ENCODE results near the gene FAM171A2.

Gene FAM171A2

GRCh38 chr17:44346064-44346844, 17.4 kb downstream of the FAM171A2 start:
- TF ChIP-seq GATA3 (IDR thresholded peaks at IDR 0.05; ENCODE audit: low read depth, low read length) = no peak
- TF ChIP-seq GATA2 (IDR thresholded peaks at IDR 0.05; ENCODE audit: low read depth, low read length) = no peak

GRCh38 chr17:44345454-44346026, 18.1 kb downstream of the FAM171A2 start:
- no peak for TF ChIP-seq GATA2 (IDR thresholded peaks at IDR 0.05; ENCODE audit: low read depth, low read length)
- no peak for TF ChIP-seq GATA3 (IDR thresholded peaks at IDR 0.05; ENCODE audit: low read depth, low read length)

- TF ChIP-seq GATA2 (IDR thresholded peaks at IDR 0.05; ENCODE audit: low read depth, low read length) = no peak
- no peak for TF ChIP-seq GATA3 (IDR thresholded peaks at IDR 0.05; ENCODE audit: low read depth, low read length)
Observed at GRCh38 chr17:44344939-44345453, 18.7 kb downstream of the FAM171A2 start, which contains the start of gene GRN. TSS of gene GRN (plus strand) at chr17:44345302. CDS start at chr17:44349165, 3,863 bp downstream.

GRCh38 chr17:44343510-44344209, 20.0 kb downstream of the FAM171A2 start:
- TF ChIP-seq GATA2 (IDR thresholded peaks at IDR 0.05; ENCODE audit: low read depth, low read length) = no peak
- no peak for TF ChIP-seq GATA3 (IDR thresholded peaks at IDR 0.05; ENCODE audit: low read depth, low read length)

- TF ChIP-seq GATA2 (IDR thresholded peaks at IDR 0.05; ENCODE audit: low read depth, low read length) (no peak), GATA3 (IDR thresholded peaks at IDR 0.05; ENCODE audit: low read depth, low read length) (no peak)
Observed at GRCh38 chr17:44338702-44339101, 25.0 kb downstream of the FAM171A2 start.

GRCh38 chr17:44335968-44336367, 27.7 kb downstream of the FAM171A2 start:
- TF ChIP-seq GATA2 (IDR thresholded peaks at IDR 0.05; ENCODE audit: low read depth, low read length) (no peak), GATA3 (IDR thresholded peaks at IDR 0.05; ENCODE audit: low read depth, low read length) (no peak)

- TF ChIP-seq GATA2 (IDR thresholded peaks at IDR 0.05; ENCODE audit: low read depth, low read length) (no peak), GATA3 (IDR thresholded peaks at IDR 0.05; ENCODE audit: low read depth, low read length) (no peak)
Observed at GRCh38 chr17:44335564-44335963, 28.1 kb downstream of the FAM171A2 start.

- no peak for TF ChIP-seq GATA2 (IDR thresholded peaks at IDR 0.05; ENCODE audit: low read depth, low read length)
- no peak for TF ChIP-seq GATA3 (IDR thresholded peaks at IDR 0.05; ENCODE audit: low read depth, low read length)
Observed at GRCh38 chr17:44334727-44335126, 28.9 kb downstream of the FAM171A2 start.

GRCh38 chr17:44334315-44334714, 29.3 kb downstream of the FAM171A2 start:
- TF ChIP-seq GATA3 (IDR thresholded peaks at IDR 0.05; ENCODE audit: low read depth, low read length) (no peak), GATA2 (IDR thresholded peaks at IDR 0.05; ENCODE audit: low read depth, low read length) (no peak)

GRCh38 chr17:44333371-44333770, 30.3 kb downstream of the FAM171A2 start:
- TF ChIP-seq GATA2 (IDR thresholded peaks at IDR 0.05; ENCODE audit: low read depth, low read length) = no peak
- no peak for TF ChIP-seq GATA3 (IDR thresholded peaks at IDR 0.05; ENCODE audit: low read depth, low read length)

- TF ChIP-seq GATA2 (IDR thresholded peaks at IDR 0.05; ENCODE audit: low read depth, low read length) (no peak), GATA3 (IDR thresholded peaks at IDR 0.05; ENCODE audit: low read depth, low read length) (no peak)
Observed at GRCh38 chr17:44331249-44331760, 32.3 kb downstream of the FAM171A2 start.

- TF ChIP-seq GATA2 (IDR thresholded peaks at IDR 0.05; ENCODE audit: low read depth, low read length) = peak; percentile 36; the same call in 1 of the 2 replicates
Observed at GRCh38 chr17:44330263-44330662, 33.4 kb downstream of the FAM171A2 start.

- no peak for TF ChIP-seq GATA2 (IDR thresholded peaks at IDR 0.05; ENCODE audit: low read depth, low read length)
- TF ChIP-seq GATA3 (IDR thresholded peaks at IDR 0.05; ENCODE audit: low read depth, low read length) = no peak
Observed at GRCh38 chr17:44327715-44328449, 35.8 kb downstream of the FAM171A2 start.

Measured in SH-SY5Y (cell line).